ENCODE results near the gene TFEB.

Gene TFEB

DNA sequence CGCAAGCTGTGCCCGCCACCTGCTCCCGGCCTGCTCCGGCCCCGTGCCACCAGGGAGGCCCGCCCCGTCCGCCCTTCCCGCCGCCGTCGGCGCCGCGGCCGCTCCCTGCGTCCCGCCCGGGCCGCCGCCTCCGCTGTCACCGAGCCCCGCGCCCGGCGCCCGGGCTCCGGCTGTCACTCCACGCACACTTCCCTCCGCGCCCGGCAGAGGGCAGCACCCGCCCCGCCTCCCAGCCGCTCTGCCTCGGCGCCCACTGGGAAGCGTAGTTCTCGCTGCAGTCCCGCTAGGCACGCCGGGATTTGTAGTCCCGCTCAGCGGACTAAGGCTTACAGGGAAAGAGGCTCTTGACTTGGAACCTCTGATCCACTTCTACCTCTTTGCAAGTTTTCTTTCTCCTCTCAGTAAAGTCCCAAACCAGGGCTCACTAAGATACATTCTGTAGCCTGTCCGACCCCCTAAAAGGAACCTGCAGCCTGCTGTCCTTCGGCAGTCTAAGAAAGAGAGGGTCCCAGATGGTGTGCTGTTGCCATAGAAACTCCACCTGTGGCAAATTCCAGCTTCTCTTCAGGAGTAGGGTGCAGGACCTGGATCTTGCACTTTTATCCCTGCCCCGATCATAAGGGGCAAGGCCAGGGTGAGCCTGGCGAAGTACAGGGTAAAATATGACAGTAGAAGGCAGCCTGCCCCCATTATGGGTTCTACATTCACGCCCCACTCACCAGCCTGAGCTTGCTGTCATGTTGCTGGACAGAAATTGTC, at the start of gene TFEB:
Gene TFEB (minus strand): TSS at position 182 of the 759 bp plus-strand sequence. CDS start 44,395 bp downstream, outside the sequence.
- peak within 1 kb of the TSS; percentile 75 for H3K27ac ChIP-seq
- no peak for TF ChIP-seq ZFX (IDR thresholded peaks at IDR 0.05; ENCODE audit: borderline replicate concordance)
- TF ChIP-seq, protein P1, sequence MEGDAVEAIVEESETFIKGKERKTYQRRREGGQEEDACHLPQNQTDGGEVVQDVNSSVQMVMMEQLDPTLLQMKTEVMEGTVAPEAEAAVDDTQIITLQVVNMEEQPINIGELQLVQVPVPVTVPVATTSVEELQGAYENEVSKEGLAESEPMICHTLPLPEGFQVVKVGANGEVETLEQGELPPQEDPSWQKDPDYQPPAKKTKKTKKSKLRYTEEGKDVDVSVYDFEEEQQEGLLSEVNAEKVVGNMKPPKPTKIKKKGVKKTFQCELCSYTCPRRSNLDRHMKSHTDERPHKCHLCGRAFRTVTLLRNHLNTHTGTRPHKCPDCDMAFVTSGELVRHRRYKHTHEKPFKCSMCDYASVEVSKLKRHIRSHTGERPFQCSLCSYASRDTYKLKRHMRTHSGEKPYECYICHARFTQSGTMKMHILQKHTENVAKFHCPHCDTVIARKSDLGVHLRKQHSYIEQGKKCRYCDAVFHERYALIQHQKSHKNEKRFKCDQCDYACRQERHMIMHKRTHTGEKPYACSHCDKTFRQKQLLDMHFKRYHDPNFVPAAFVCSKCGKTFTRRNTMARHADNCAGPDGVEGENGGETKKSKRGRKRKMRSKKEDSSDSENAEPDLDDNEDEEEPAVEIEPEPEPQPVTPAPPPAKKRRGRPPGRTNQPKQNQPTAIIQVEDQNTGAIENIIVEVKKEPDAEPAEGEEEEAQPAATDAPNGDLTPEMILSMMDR (IDR thresholded peaks at IDR 0.05) = peak; percentile 99

DNA sequence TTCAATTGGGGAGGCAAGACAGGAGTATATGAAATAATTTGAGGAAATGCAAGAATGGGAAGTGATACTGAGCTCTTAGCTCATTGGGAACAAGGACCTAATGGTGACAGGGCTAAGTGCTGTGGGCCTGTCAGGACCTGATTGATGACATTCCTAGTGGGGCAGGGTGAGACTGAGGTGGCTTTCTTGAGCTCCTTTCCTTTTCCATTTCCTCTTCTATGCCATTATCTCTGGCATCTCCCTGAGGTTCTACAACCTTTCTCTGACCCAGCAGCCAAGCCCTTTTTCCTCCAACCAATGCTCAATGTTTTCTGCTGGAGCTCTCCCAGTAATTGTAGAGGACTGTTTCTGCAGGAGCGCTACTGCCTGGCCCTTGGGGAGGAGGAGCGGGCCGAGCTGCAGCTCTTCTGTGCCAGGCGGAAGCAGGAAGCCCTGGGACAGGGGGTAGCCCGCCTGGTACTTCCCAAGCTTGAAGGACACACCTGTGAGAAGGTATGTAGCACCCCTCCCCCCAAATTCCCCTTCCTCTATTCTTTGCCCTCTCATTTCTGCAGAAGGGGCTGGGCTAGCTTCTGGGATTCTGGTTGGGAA, 49.3 kb upstream of the TFEB start:
- no peak overlapping the region for H3K27ac ChIP-seq
- TF ChIP-seq ZFX (IDR thresholded peaks at IDR 0.05; ENCODE audit: borderline replicate concordance) = no peak
- TF ChIP-seq, protein P1 (IDR thresholded peaks at IDR 0.05) = no peak

DNA sequence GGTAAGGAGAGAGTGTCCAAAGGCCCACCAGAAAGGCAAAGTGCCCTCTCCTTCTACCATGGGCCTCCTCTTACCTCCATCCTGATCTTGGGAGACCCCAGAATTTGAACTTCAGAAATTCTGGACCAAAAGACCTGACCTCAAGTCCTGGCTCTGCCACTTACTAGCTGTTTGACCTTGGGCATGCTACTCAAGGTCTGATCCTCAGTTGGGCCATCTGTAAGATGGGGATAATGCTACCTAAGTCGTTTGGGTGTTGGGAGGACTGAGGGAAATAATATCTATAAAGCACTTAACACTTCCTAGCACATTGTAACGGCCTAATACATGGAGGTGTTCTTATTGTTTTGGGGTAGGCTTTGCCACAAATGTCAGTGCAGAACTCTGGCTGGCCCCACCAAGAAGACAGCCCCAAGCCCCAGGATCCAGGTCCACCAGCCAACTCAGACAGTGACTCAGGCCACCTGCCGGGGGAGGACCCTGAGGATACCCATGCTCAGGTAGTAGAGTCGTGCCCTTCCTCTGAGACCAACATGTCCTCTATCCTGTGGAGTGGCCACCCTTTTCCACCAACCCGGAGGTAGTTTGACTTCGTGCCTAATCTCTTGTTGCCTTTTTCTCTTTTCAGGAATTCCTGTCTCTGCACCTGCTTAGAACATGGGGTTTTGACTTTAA, 47.8 kb upstream of the TFEB start:
- TF ChIP-seq, protein P1 (IDR thresholded peaks at IDR 0.05) = no peak
- no peak for TF ChIP-seq ZFX (IDR thresholded peaks at IDR 0.05; ENCODE audit: borderline replicate concordance)
- no peak overlapping the region for H3K27ac ChIP-seq

DNA sequence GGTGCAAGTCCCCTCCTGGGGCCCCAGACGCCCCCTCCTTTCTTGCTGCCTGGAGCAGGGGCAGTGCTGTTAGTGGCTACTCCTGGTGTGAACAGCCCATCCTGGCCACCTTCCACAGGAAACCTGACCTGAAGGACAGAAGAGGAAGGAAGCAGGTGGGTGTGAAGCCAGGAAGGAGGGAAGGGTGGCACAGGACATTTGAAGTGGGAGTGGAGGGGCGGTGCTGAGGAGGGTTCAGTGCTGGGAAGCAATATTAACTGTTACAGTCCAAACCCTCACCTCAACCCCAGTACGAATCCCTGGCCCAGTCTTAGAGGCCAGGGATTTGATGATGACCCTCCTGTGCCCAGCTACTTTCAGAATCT, 45.9 kb upstream of the TFEB start:
- H3K27ac ChIP-seq = peak overlapping the region; percentile 64

DNA sequence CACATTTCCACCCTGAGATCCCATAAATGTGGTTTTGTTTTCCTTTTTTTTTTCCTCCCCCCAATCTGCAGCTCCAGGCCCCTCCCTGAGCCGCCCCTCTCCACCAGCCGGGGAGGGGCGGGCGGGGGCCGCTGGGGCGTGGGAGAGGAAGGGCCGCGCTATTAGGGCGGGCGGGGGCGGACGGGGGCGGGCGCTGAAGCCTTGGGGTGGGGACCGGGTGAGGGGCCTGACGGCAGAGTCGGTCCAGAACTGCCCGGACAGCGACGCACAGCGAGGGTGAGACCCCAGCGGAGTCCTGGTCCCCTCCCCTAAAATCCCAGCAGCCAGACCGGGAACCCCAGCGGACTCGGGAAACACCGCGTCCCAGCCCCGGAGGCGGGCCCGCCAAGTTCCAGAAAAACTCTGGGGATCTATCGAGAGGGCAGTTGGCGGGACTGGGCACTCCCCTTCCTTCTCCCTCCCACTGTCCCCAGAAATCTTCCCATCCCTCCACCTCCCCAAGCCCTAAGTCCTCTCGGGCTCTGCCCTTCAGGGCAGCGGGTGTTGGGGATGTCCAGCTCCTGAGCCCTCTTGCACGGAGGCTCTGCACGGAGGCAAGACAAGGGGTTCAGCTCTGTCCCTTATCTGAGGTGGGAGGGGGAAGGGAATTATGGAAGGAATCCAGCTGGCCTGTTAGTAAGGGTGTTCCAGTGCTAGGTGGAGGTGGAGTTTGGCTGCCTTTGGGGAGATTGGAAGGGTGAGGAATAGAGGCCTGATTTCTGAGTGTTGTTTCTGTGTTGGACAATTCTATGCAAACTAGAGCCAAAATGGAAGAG, 45.4 kb upstream of the TFEB start, which contains the start of gene PRICKLE4:
Gene PRICKLE4 (plus strand): TSS at position 232 of the 815 bp plus-strand sequence. CDS start 2,692 bp downstream, outside the sequence.
- TF ChIP-seq, protein P1 (IDR thresholded peaks at IDR 0.05) = no peak
- TF ChIP-seq ZFX (IDR thresholded peaks at IDR 0.05; ENCODE audit: borderline replicate concordance) = no peak
- H3K27ac ChIP-seq = peak within 1 kb of the TSS; percentile 64

More for the DNA sequence above, 45.9 kb upstream of the TFEB start:
- TF ChIP-seq, protein P1 (IDR thresholded peaks at IDR 0.05) = no peak
- TF ChIP-seq ZFX (IDR thresholded peaks at IDR 0.05; ENCODE audit: borderline replicate concordance) = no peak

DNA sequence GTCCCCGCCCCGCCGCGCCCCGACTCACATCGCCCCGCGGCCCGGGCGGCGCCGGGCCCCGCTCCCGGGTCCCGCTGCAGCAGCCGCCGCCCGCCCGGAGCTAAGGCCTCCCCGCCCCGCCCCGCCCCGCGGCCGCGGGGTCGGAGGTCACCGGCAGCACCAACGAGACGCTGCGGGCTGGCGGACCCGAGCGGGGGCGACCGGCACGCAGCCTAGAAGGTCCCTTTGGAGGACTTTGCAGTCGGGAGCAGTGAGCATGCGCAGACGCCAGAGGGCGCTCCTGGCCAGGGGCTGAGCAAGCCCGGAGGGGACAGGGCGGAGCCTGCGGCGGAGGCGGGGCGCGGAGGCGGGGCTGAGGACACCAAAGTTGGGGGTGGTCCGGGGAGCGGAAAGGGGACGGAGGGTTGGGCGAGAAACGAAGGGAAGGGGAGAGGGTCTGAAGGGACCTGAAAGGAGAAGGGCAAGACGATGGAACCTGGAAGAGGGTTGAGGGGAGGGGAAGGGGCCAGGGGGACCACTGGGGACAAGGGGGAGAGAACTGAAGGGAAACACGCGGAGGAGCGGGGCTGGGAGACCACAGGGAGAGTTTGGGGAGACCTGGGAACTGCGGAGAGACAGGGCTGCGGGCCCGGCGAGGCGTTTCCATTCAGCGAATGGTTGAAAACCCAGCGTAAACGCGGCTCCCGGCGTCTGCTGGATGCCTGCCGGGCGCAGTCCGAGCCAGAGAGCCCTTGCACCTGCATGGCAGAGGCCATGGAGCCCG, 44.6 kb upstream of the TFEB start, which contains the start of gene FRS3:
Gene FRS3 (minus strand): TSS at position 113 of the 763 bp plus-strand sequence. CDS start 2,913 bp downstream, outside the sequence.
- peak within 1 kb of the TSS; percentile 64 for H3K27ac ChIP-seq

More for the DNA sequence above, 44.6 kb upstream of the TFEB start, which contains the start of gene FRS3:
- TF ChIP-seq, protein P1 (IDR thresholded peaks at IDR 0.05) = peak; percentile 97
- no peak for TF ChIP-seq ZFX (IDR thresholded peaks at IDR 0.05; ENCODE audit: borderline replicate concordance)

Data from 22Rv1 (cell line).